HuH-7.5 (cell line): ENCODE results near the gene PLCB1.
"Not testable (repeated sequence)": the region's sequence is repeated elsewhere in the genome, so short reads cannot be mapped to it uniquely, and the experiment has no call there.

ENCODE experiments used
- DNase-seq: peaks from one replicate; pipeline ENCODE4 v3.0.0; 2011; ENCODE audit warnings: low spot score

PLCB1 gene

DNA sequence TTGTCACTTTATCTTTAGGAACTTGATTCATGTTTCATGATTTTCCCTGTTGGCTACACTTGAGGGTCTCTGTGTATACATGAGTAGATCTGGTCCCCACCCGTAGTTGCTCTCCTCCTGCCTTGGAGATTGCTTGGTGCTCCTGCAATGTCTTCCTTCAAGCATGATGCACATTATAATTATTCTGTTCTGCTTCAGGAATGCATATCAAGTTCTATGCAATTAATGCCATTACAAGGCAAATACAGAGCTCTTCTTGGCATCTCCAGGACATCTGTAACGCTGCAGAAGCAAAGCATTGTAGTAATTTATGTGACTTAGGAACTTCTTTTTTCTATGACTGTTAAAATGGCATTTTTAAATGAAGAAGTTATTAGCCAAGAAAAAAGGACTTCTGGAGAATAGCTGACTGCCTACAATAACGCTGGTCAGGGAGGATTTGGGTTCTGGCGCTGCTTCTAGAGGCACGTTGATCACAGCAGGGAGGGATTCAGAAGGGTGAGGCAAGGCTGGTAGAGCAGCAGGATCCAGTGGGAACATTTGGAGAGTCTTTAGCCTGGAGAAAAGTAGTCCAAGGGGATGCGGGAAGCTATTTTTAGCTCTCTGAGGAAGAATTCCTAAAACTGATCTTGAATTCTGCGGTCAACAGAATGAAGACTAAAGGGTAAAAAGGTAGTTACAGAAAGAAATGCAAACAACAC lies 203.6 kb downstream of the PLCB1 start:
- no peak for DNase-seq

DNA sequence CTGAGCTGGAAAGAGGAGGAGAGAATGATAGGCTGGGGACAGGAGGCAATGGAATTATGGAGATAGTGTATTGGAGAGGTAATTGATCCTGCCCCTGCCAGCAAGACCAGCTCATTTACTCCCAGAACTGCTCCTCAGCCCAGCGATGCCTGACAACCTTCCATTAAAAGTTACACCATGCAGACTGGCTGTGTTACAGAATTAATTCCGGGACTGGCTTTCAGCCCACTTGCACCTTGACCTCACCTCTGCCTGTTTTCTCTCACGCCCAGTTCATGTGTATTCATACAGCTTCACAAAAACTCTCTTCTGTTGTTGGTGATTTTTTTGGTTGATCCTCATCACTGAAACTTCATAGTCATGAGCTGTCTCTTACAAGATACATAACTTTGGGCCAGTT lies 207.3 kb downstream of the PLCB1 start:
- no peak for DNase-seq

DNA sequence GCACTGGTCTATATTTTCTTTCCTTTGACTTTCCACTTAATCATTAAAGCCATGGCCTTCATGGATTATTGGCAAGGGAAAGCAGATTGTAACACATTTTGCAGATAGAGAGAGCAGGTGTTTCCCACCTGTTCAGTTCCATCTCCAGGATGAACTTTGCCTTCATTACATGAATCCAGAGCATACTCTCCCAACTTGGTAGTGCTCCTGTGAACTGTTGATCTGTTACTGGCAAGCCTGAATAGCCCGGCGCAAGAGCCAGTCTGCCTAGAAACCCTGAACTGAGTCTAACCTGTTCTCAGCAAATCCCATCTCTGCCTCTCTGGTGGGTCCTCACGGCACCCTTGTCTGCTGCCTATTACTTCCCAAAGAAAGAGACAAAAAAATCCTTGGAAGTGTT lies 210.3 kb downstream of the PLCB1 start:
- DNase-seq = no peak

DNA sequence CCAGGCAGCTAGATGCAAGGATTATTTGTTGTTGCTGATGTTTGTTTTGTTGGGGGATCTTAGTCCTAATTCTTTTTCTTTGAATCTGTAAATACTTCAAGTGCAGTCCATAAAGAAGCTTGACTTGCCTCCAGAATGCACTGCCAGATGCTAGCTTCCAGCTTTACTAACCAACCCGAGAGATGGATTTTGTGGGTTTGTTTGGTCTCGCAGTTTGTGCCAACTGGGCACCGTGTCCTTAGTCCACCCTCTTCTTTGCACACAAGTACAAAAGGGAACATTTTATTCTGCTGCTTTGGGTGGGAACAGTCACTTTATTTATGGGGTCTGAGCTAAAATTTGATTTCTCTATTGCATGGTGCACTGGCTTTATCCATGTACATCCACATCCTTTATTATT lies 212.0 kb downstream of the PLCB1 start:
- no peak for DNase-seq

DNA sequence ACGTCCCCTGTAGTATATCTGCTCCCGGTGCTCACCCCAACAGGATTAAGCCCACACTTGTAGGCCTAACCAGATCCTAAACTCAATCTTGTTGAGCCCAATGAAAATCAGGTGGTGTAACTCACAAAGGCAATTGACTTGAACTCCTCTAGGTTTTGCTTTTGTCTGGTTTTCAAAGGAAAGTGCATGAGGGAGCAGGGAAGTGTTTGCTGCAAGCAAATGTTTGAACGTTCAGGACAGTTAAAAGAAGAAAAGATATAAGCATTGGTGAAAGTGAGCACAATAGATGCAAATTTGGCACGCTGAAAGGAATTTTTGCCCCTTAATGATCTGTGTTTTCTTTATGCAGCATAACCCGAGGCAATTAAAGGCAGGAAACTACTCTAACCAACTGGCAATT lies 212.6 kb downstream of the PLCB1 start:
- no peak for DNase-seq

DNA sequence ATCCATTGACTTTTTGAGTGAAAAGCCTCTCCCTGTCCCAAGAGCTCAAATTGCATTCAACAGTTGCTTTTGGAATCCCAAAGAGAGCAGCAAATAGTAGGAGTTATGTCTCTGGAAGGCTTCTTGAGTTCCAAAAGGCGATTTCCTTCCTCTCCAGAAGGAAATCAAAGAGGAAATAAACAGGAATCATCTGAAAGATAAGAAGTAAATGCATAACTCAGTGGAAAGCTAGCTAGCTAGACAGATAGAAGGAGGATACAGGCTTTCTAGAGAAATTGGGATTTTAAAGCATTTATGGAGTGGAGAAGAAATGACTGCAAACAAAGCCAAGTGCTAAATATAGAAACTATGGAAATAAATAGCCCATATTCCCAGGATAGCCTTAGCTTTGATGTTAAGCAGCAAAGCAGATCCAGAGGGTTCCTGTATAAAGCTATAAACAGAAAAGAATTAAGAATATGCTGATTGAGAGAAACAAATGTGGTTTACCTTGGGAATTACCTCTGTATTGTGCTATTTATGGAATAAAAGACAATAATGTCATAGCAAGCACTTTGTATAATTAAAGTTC lies 214.7 kb downstream of the PLCB1 start:
- DNase-seq = no peak

DNA sequence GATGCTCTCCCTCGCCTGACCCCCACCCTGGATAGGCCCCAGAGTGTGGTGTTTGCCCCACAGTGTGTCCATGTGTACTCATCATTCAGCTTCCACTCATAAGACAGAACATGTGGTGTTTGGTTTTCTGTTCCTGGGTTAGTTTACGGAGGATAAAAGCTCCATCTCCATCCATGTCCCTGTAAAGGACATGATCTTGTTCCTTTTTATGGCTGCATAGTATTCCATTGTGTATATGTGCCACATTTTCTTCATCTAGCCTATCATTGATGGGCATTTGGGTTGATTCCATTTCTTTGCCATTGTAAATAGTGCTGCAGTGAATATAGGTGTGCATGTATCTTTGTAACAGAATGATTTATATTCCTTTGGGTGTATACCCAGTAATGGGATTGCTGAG lies 218.2 kb downstream of the PLCB1 start:
- not testable (repeated sequence) for DNase-seq

DNA sequence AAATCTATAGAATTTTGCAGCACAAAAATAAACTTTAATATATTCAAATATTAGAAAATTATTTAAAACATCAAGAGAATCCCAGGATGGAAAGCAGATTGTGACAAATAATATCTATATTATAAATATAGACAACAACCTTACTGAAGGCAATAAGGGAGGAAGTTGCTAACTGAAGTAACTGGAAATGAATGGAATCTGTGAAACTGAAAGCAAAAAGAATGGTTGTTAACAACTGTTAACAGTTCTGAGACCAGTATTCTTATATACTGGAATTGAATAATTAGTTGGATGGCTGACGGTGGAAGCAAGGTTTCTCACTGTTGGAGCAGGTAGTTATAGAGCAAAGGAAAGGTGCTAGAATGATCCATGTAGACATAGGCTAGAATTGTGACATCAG lies 220.4 kb downstream of the PLCB1 start:
- DNase-seq = no peak

DNA sequence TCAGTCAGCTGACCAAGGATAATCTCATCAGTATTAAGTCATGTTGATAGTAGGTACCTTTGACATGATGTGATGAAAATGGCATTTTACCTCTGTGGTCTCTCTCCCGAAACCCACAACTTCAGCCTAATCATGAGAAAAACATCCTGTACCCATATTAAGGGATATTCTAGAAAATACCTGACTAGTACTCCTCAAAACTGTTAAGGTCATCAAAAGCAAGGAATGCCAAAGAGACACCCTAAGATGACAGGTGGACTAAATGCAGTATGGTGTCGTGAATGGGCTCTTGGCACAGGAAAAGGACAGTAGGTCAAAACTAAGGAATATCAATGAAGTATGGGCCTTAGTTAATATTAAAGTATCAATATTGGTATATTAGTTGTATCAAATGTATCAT lies 221.4 kb downstream of the PLCB1 start:
- no peak for DNase-seq

DNA sequence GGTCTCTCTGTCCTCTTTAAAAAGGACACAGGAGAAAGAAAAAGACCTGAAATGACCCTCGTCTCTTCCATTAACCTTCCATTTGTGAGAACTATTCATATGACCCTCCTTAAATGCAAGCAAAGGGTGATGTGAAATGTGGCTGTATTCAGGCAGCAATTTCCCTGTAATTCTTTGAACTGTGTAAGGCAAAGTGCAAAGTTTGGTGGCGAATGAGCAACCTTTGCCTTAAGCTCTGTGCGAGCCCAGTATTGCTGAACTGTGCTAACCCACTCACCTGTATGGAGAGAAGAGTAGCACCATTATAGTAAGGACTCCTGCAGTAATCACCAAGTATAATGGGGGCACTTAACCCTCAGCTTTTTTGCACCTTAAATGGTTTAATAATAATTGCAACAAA lies 223.4 kb downstream of the PLCB1 start:
- no peak for DNase-seq

DNA sequence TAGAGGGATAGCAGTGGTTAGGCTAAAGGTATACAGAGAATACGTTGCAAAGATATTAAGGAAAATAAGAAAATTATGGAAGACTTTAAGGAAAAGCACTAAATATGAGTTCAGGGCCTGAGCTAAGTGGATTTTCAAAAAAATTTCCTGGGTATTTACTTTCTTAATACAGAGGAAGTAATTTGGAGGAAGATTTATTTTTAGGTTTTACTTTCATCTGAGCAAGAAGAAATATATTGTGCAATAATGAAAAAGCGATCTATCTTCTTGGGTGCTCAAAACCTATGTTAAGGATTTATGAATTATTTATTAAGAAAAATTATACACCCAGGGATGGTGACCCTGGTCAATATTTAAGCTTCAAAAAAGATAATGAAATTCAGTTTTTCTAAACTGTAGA lies 224.7 kb downstream of the PLCB1 start:
- no peak for DNase-seq

DNA sequence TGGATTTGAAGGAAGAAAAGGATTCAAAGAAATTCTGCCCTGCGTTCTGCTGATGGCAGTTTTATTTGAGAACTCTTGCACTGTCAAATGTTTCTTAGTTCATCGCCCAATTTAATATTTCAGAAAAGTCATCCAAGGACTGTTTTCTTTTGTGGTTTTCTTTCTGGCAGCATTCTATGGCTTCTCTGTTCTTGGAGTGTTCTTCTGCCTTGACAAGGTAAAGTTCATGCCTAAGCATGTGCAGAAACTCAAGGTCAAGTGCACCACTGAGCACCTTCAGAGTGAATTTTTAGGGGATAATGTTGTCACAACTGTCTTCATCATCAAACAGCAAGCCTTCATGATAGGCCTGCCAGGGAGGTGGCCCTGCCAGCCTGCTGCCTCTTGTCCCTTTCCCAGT lies 225.6 kb downstream of the PLCB1 start:
- DNase-seq = no peak

DNA sequence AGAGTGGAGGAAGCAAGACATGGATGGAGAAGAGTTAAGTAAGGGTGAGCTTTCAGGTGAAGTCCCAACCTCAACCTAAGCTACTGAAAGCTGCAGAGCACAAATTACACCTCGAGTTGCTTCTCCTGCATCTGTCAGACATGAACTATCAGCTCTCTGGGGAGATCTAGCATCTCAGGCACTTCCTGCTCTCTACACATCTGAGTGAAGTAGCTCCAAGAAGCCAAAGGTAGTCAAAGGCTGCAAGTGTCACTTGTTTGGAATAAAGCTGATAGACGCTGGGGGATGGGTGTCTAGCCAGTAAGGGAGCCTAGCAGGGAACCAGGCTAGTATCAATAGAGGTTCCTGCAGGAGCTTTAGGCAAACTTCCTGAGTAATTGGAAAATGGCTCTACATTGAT lies 228.0 kb downstream of the PLCB1 start:
- DNase-seq = no peak

DNA sequence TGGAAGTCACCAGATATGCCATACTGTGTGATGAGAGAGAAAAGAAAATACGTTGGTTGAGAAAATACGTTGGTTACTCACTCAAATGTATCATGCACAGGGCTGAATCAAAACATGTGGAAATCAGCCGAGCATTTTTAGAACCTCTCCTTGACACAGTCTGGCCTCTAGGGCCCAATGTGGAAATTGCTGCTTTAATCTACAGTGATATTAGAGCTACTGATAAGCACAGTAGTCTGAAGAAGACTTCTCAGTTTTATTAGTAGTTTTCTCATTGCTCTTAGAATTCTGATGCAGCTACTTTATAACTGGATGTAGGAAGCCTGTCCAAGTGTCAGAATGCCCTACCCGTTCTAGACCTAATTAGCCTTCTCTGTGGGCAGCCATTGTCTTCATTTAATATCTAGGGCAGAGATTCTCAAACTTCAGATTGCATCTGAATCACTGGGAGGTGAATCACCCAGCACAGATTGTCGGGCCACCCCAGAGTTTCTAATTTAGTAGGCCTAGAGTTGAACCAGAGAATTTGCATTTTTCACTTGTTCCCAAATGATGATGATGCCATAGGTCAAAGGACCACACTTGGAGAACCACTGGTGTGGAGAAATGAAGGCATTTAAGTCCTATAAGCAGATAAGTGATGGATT lies 229.1 kb downstream of the PLCB1 start:
- no peak for DNase-seq

DNA sequence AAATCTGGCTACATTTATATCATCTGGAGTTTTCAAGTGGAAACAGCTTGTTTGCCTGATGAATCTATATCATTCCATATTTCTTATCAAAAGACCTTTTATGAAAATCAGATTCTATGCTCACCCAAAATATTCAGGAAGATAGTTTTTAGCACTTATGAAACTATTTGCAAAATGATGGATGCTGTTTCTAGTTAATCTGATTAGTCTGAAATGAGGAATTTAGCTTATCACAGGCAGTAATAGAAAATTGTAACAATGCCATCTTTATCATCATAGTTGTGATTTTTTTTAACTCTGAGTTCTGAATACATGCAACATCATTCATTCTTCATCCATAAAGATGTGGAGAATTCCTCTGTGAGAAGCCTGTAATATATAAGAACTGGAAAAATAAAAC lies 229.7 kb downstream of the PLCB1 start:
- no peak for DNase-seq

DNA sequence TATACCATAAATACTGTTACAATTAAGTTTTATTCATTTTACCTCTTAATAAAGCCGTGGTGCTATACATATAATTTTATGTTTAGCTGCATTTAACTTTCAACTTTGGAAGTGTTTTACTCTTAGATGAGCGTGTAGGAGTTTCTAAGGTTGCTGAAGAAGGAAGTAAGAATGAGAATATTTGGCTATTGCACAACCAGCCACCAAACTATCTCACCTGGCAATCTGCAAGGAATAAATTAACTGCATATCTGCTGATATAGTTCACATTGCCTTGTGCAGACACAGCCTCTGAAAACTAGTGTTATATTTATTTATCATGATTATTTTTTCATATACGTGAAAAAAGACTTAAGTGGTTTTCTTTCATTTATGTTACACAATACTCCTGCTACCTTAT lies 230.4 kb downstream of the PLCB1 start:
- no peak for DNase-seq

DNA sequence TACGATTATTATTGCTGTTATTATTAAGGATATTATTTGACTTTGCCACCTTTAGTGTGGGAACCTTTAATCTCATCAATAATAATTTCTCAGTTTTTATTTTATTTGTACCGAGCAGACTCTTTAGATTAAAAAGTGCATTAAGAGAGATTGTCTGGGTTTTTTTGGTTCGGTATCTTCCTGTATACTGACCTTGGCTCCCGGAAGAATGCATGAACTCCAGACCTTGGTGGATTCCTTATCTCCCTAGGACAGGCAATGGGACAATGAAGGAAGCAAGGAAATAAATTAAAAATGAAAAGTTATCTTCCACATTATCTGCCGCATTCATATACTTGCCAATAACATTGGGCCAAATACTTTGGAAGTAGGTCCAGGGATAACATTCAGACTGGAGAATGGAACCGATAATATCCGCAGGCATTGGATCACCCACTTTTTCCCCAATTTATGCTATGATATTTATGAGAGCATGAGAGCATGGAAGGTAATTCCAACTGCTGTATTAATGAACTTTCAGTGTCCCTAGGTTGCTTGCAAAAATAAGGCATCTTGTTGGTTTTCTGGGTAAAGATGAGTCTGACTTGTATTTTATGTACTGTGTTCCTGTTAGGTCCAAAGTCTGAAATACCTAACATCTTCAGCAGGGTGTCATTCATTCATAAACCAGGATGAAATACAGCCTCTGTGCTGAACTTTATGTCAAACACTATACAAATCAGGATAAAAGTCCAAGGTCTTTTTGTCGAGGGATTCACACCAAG lies 232.1 kb downstream of the PLCB1 start:
- no peak for DNase-seq

DNA sequence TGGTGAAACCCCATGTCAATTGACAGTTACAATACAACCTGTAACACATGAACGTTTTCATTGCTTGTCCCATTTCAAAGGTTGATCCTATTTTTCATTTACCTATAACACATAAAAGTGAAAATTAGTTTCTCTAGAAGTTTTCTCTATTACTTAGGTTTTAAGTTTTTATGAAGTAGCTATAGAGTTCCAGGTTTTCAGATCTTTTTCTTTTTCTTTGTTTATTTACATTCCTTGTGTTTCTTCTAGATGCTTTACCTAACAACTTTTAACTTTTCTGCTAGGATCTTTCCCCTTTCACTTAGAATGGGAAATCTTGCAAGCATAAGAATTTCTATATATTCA lies 232.6 kb downstream of the PLCB1 start:
- no peak for DNase-seq

DNA sequence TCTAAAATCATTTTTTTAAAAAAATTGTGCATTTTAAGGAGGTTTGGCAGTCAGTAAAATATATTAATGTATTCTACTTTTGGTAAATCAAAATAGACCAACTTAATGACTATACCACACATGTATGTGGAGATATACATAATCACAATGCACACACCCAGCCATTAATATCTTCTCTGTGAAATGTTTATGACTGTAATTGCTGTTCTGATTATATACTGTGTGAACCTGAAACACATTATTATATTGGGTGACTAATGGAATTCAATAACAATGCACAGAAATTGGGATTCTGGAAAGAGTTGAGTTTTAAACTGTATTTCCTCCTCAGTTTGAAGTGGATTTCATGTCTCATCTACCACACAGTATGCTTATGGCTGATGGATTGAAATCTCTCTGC lies 233.6 kb downstream of the PLCB1 start:
- DNase-seq = no peak

DNA sequence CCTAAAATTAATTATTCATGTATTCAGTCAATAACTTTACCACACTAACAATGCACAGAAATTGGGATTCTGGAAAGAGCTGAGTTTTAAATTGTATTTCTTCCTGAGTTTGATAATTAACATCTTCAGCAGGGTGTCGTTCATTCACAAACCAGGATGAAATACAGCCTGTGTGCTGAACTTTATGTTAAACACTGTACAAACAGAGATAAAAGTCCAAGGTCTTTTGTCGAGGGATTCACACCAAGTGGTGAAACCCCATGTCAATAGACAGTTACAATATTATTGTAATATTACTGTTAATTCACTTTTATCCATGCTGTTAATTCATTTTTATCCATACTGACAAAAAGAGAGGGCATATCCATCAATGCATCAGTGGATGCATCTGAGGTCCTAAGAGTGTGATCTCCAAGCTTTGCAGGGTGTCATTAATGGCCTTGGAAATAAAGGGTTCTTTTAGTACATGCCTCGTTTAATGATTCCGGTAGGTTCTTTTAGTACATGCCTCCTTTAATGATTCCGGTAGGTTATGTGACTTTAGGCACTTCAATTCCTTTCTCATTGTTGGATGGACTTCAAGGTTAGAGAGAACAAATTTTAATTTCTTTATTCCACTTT lies 234.3 kb downstream of the PLCB1 start:
- no peak for DNase-seq

DNA sequence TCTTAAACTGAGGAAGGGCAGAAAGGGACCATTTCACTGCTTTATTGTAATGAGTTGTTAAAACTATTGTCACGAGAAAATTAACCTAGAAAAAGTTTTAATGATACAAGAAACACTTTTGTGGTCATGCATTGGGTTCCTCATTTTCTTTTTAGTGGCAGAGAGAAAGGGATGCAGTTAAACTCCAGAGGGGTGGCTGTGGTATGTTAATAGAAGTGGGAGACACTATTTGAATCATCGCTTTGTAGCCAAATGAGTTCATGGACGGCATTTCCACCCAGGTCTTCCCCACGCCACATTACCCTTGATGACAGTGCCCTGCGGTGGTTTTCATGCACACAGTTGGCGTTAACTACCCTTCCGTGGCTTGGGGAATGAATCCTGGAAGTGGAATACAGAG lies 235.6 kb downstream of the PLCB1 start:
- DNase-seq = no peak

DNA sequence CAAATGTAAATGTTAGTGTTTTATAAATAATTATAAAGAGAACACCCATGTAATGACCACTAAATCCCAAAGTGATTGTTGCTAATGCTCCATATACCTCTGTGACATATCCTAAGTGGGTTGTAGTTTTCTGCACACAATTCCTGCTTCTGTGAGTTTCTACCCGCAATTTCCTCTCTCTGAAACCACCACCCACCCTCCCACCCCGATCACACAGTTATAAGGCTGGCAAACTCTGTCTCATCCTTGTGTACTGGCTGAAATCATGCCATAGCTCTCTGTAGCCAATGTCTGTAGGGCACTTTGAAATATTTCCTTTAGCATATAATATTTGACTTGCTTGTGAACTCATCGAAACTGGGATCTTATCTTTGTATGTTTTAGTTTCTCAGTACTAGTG lies 236.6 kb downstream of the PLCB1 start:
- DNase-seq = no peak

DNA sequence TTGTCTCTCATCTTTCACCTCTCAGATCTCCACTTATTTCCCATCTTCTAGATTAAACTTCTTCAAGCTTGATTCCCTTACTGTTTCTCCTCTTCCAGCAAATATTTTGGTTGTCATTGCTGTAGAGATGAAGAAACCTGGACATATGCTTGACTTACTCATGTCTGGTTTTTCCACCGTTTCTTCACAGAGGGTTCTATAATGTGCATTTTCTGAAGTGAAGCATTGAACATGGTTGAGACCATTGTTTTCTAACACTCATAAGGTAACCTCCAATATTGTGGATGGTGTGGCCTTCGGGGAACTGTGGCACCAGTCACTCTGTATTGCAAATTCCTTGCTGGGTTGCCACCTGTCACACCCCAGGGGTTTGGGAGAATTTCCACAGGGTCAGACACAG lies 237.2 kb downstream of the PLCB1 start:
- DNase-seq = no peak
